ENCODE measurements around the gene ISOC2. TPM values are rescaled to one million over a fixed set of nuclear protein-coding genes. Genes with fewer than 3 reads are reported as not detected.

ISOC2 gene
- total RNA-seq, 1 experiment from 2014 or later, result 72.2 TPM

DNA sequence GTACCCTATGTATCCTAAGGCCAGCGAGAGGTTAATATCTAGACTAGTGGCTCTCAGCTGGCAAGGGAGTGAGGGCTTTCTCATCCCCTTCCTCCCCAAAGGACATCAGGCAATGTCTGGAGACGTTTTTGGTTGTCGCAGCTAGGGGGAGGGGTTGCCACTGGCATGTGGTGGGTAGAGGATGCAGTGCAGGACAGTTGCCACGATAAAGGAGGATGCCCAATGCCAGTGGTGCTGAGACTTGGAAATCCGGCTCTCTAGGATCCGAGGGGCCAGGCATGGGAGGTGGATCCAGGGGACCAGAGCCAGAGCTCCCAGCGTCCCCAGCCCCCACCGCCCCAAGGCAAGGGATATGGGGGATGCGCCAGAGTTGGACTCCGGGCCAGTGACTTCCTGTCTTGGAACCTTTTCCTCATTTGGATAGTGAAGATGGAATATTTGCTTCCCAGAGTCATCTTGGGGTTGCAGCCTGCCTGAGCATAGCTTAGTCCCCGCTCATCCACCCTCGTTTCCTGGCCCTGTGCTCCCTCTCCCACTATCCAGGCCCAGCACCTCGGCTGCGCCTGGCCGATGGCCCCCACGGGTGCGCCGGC is 31.7 kb upstream of the ISOC2 start:
- H3T11ph ChIP-seq (ENCODE audit: low read length), result no peak overlapping the region
- H3K14ac ChIP-seq (ENCODE audit: insufficient read depth, low read length), result no peak overlapping the region; the same call in 1 of the 2 replicates
- H3K18ac ChIP-seq (ENCODE audit: insufficient read length, low read depth, low read length), result no peak overlapping the region
- H2BK120ac ChIP-seq (ENCODE audit: low read depth, low read length, poor library complexity, severe bottlenecking), result no peak overlapping the region
- no peak overlapping the region for H3K9ac ChIP-seq (ENCODE audit: extremely low read depth, insufficient read length, low read length)
- H3K36me3 Mint-ChIP-seq (ENCODE audit: insufficient read depth in 1 of 3, low read depth in 3 of 3), result no peaks in the 10 kb centered on the region; a peak in 1 of 7 replicates
- no peak overlapping the region for H2BK12ac ChIP-seq (ENCODE audit: insufficient read length, low read depth, low read length)
- WGBS (ENCODE audit: extremely low coverage, insufficient read length, low lambda C conversion rate), result no CpG with 5 or more reads among the region's 18 CpGs
- H3K4me2 ChIP-seq (ENCODE audit: insufficient read depth, insufficient read length, low read length), result no peak overlapping the region
- H2AK5ac ChIP-seq (ENCODE audit: insufficient read length, low read length), result no peak overlapping the region
- peaks cover 12% of the 10 kb centered on the region for H3K27me3 Mint-ChIP-seq (ENCODE audit: low read depth)
- no peak overlapping the region for H3K23ac ChIP-seq (ENCODE audit: insufficient read length, low read depth, low read length)
- TF ChIP-seq, protein P1, sequence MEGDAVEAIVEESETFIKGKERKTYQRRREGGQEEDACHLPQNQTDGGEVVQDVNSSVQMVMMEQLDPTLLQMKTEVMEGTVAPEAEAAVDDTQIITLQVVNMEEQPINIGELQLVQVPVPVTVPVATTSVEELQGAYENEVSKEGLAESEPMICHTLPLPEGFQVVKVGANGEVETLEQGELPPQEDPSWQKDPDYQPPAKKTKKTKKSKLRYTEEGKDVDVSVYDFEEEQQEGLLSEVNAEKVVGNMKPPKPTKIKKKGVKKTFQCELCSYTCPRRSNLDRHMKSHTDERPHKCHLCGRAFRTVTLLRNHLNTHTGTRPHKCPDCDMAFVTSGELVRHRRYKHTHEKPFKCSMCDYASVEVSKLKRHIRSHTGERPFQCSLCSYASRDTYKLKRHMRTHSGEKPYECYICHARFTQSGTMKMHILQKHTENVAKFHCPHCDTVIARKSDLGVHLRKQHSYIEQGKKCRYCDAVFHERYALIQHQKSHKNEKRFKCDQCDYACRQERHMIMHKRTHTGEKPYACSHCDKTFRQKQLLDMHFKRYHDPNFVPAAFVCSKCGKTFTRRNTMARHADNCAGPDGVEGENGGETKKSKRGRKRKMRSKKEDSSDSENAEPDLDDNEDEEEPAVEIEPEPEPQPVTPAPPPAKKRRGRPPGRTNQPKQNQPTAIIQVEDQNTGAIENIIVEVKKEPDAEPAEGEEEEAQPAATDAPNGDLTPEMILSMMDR (conservative IDR thresholded peaks at IDR 0.05), result no peak
- no peak for DNase-seq
- H3K56ac ChIP-seq (ENCODE audit: insufficient read length, low read depth, low read length), result no peak overlapping the region
- no peaks in the 10 kb centered on the region for H4K20me1 ChIP-seq (ENCODE audit: control insufficient read depth, insufficient read depth, insufficient read length)
- H3K27me3 ChIP-seq (ENCODE audit: insufficient read depth, low read length), result no peaks in the 10 kb centered on the region
- no peak overlapping the region for H3K4me3 Mint-ChIP-seq
- H3K9me3 ChIP-seq (ENCODE audit: control insufficient read depth, low read depth, low read length), result no peaks in the 10 kb centered on the region
- no peak overlapping the region for H2BK20ac ChIP-seq (ENCODE audit: low read depth, low read length, poor library complexity, severe bottlenecking)
- H3K79me2 ChIP-seq (ENCODE audit: insufficient read depth, low read length), result no peaks in the 10 kb centered on the region
- H3K9me3 Mint-ChIP-seq, result no peaks in the 10 kb centered on the region
- no peak overlapping the region for H4K8ac ChIP-seq (replicated peaks; ENCODE audit: insufficient read length, low read depth, low read length)
- H3K4me1 Mint-ChIP-seq, result peaks cover 23 to 37% of the 10 kb centered on the region in 2 experiments
- no peak overlapping the region for H2AFZ ChIP-seq (ENCODE audit: low read length)
- H4K91ac ChIP-seq (ENCODE audit: insufficient read length, low read depth, low read length), result no peak overlapping the region
- H3K23me2 ChIP-seq (ENCODE audit: insufficient read length, low read depth, low read length, poor library complexity, severe bottlenecking), result peaks cover 5% of the 10 kb centered on the region
- H3K4ac ChIP-seq (ENCODE audit: low read depth, low read length), result no peak overlapping the region
- no peak overlapping the region for H3K27ac ChIP-seq (ENCODE audit: insufficient read length, low read depth, low read length)
- H2BK5ac ChIP-seq (ENCODE audit: insufficient read length, low read length), result no peak overlapping the region
- no peak overlapping the region for H2BK15ac ChIP-seq (ENCODE audit: low read depth, low read length)
- H4K5ac ChIP-seq (ENCODE audit: insufficient read length, low read depth, low read length), result no peak overlapping the region
- H3K79me1 ChIP-seq (ENCODE audit: insufficient read depth, low read depth, low read length, poor library complexity, severe bottlenecking), result no peaks in the 10 kb centered on the region
- H3K27ac Mint-ChIP-seq, result no peak overlapping the region
- H3K4me1 ChIP-seq (ENCODE audit: insufficient read depth, low read length), result no peaks in the 10 kb centered on the region

Measured in H9 (cell line).